Astrocyte (in vitro differentiated cells and primary cell): ENCODE results near the gene TP73. TPM values are rescaled to one million over a fixed set of nuclear protein-coding genes. Genes with fewer than 3 reads are reported as not detected.

Experiments
- DNase-seq: peaks from one replicate; pipeline ENCODE4 v3.0.0-alpha.2; 2010; ENCODE audit warnings: low read depth
- FAIRE-seq: peaks from 2 replicates; lab custom pipeline; 2011; peaks lifted over from hg19 to GRCh38; lab: Jason Lieb, UNC
- H2AFZ ChIP-seq: 2 replicates; pipeline ENCODE4 v1.6.0; 2012; ENCODE audit warnings: low read depth, low read length, inconsistent platforms
- H3K27ac ChIP-seq: 2 replicates; pipeline ENCODE4 v1.5.1; 2011; ENCODE audit warnings: low read depth, low read length, inconsistent platforms
- H3K27me3 ChIP-seq: 2 replicates; pipeline ENCODE4 v1.6.0; 2011; ENCODE audit warnings: low read length, inconsistent platforms; ENCODE audit not compliant: insufficient read depth
- H3K36me3 ChIP-seq: 2 replicates; pipeline ENCODE4 v1.5.1; 2011; ENCODE audit warnings: low read length, inconsistent platforms; ENCODE audit not compliant: insufficient read depth
- H3K4me1 ChIP-seq: 2 replicates; pipeline ENCODE4 v1.5.1; 2011; ENCODE audit warnings: low read length, inconsistent platforms; ENCODE audit not compliant: insufficient read depth
- H3K4me2 ChIP-seq: 2 replicates; pipeline ENCODE4 v1.6.0; 2012; ENCODE audit warnings: low read length, inconsistent platforms
- H3K4me3 ChIP-seq: 2 replicates; pipeline ENCODE4 v1.5.1; 2011; ENCODE audit warnings: low read depth, mild to moderate bottlenecking, low read length, inconsistent platforms; ENCODE audit not compliant: insufficient read depth
- H3K79me2 ChIP-seq: 2 replicates; pipeline ENCODE4 v1.6.0; 2012; ENCODE audit warnings: mild to moderate bottlenecking, low read length, inconsistent platforms; ENCODE audit not compliant: insufficient read depth
- H3K9ac ChIP-seq: 2 replicates; pipeline ENCODE4 v1.6.0; 2012; ENCODE audit warnings: mild to moderate bottlenecking, low read length, inconsistent platforms
- H3K9me3 ChIP-seq: 2 replicates; pipeline ENCODE4 v1.5.1; 2012; ENCODE audit warnings: low read depth, mild to moderate bottlenecking, low read length, inconsistent platforms; ENCODE audit not compliant: insufficient read depth
- H4K20me1 ChIP-seq: 2 replicates; pipeline ENCODE4 v1.6.0; 2012; ENCODE audit warnings: low read length, inconsistent platforms; ENCODE audit not compliant: insufficient read depth
- H3K27ac Mint-ChIP-seq: one replicate; pipeline ENCODE4 v1.8.0; 2021; ENCODE audit warnings: mild to moderate bottlenecking, mixed read lengths; ENCODE audit not compliant: unreplicated experiment
- H3K27me3 Mint-ChIP-seq: one replicate; pipeline ENCODE4 v1.8.0; 2021; ENCODE audit warnings: low read depth, mixed read lengths; ENCODE audit not compliant: unreplicated experiment
- H3K36me3 Mint-ChIP-seq: one replicate; pipeline ENCODE4 v1.8.0; 2021; ENCODE audit warnings: low read depth, mixed read lengths; ENCODE audit not compliant: unreplicated experiment
- H3K4me1 Mint-ChIP-seq: one replicate; pipeline ENCODE4 v1.8.0; 2021; ENCODE audit warnings: low read depth, mixed read lengths; ENCODE audit not compliant: unreplicated experiment
- H3K4me3 Mint-ChIP-seq: one replicate; pipeline ENCODE4 v1.8.0; 2021; ENCODE audit warnings: mild to moderate bottlenecking, moderate library complexity, mixed read lengths; ENCODE audit not compliant: unreplicated experiment
- H3K9me3 Mint-ChIP-seq: one replicate; pipeline ENCODE4 v1.8.0; 2021; ENCODE audit warnings: mild to moderate bottlenecking, mixed read lengths; ENCODE audit not compliant: unreplicated experiment
- CTCF ChIP-seq: IDR thresholded peaks from 2 replicates; pipeline ENCODE4 v1.5.1; 2011; ENCODE audit warnings: low read depth, mild to moderate bottlenecking, inconsistent platforms, low read length, moderate library complexity; ENCODE audit not compliant: insufficient read depth
- EZH2 ChIP-seq: IDR thresholded peaks from 2 replicates; pipeline ENCODE4 v1.6.1; 2012; ENCODE audit warnings: mild to moderate bottlenecking, low read length, inconsistent platforms; ENCODE audit not compliant: insufficient read depth
- total RNA-seq: library from RNA; stranded (reverse); gene quantifications from 2 replicates; pipeline ENCODE4 v1.2.1, GENCODE V29; 2021

The TP73 gene
- total RNA-seq, 1 donor from 2014 or later, result 0.18 TPM

GRCh38 chr1:3623441-3624199, 28.7 kb upstream of the TP73 start:
- H3K4me3 Mint-ChIP-seq, result peak overlapping the region; percentile 96

GRCh38 chr1:3624200-3625136, 27.8 kb upstream of the TP73 start, which contains the start of gene TPRG1L:
TSS of gene TPRG1L (plus strand) at chr1:3625015. CDS start at chr1:3625073, 58 bp downstream.
- Histone ChIP-seq H3K9me3 (no peaks in the 10 kb centered on the region), H3K27me3 (peaks cover 2% of the 10 kb centered on the region), H3K36me3 (peaks cover 7% of the 10 kb centered on the region), H2AFZ (peak within 1 kb of the TSS; percentile 85), H3K9ac (peak within 1 kb of the TSS; percentile 87), H3K4me1 (peaks cover 17% of the 10 kb centered on the region), H3K4me2 (peak within 1 kb of the TSS; percentile 99), H3K4me3 (peak within 1 kb of the TSS; percentile 72), H4K20me1 (peaks cover 23% of the 10 kb centered on the region), H3K79me2 (peaks cover 15% of the 10 kb centered on the region), H3K27ac (peak within 1 kb of the TSS; percentile 4)
- H3K27me3 Mint-ChIP-seq, result peaks cover 5% of the 10 kb centered on the region
- DNase-seq (peak; percentile 80), FAIRE-seq (no peak)
- no peak for TF ChIP-seq CTCF
- no peak for TF ChIP-seq EZH2
- peaks cover 4% of the 10 kb centered on the region for H3K36me3 Mint-ChIP-seq
- H3K4me1 Mint-ChIP-seq, result peaks cover 4% of the 10 kb centered on the region
- H3K27ac Mint-ChIP-seq, result peak within 1 kb of the TSS; percentile 60
- peak within 1 kb of the TSS; percentile 96 for H3K4me3 Mint-ChIP-seq
- H3K9me3 Mint-ChIP-seq, result no peaks in the 10 kb centered on the region

More at GRCh38 chr1:3623441-3624199, 28.7 kb upstream of the TP73 start:
- DNase-seq (no peak), FAIRE-seq (no peak)
- Mint-ChIP-seq H3K4me1 (peaks cover 4% of the 10 kb centered on the region), H3K27me3 (peaks cover 6% of the 10 kb centered on the region), H3K9me3 (no peaks in the 10 kb centered on the region), H3K36me3 (peaks cover 2% of the 10 kb centered on the region), H3K27ac (peak overlapping the region; percentile 60)
- Histone ChIP-seq H3K4me2 (peak overlapping the region; percentile 99), H3K27me3 (peaks cover 2% of the 10 kb centered on the region), H3K4me3 (peak overlapping the region; percentile 72), H3K36me3 (peaks cover 4% of the 10 kb centered on the region), H3K9ac (peak overlapping the region; percentile 87), H2AFZ (peak overlapping the region; percentile 85), H3K79me2 (peaks cover 15% of the 10 kb centered on the region), H3K27ac (peak overlapping the region; percentile 4), H3K9me3 (no peaks in the 10 kb centered on the region), H3K4me1 (peaks cover 17% of the 10 kb centered on the region), H4K20me1 (peaks cover 22% of the 10 kb centered on the region)
- no peak for TF ChIP-seq EZH2
- TF ChIP-seq CTCF, result no peak
